IPS-20b (cell line): ENCODE results near the gene FAHD2A.
"Not testable (repeated sequence)": the region's sequence is repeated elsewhere in the genome, so short reads cannot be mapped to it uniquely, and the experiment has no call there.

ENCODE experiments used
- H3K27ac ChIP-seq: one replicate; pipeline ENCODE4 v1.5.1; 2013; ENCODE audit warnings: low read length
- H3K27me3 ChIP-seq: 2 replicates; pipeline ENCODE4 v1.6.1; 2013; ENCODE audit warnings: mild to moderate bottlenecking, low read length, inconsistent platforms; ENCODE audit not compliant: insufficient read depth
- H3K36me3 ChIP-seq: 2 replicates; pipeline ENCODE4 v1.6.1; 2013; ENCODE audit warnings: low read depth, mild to moderate bottlenecking, inconsistent platforms, low read length, moderate library complexity; ENCODE audit not compliant: insufficient read depth
- H3K4me1 ChIP-seq: 2 replicates; pipeline ENCODE4 v1.6.1; 2013; ENCODE audit warnings: mild to moderate bottlenecking, control low read depth, inconsistent platforms, low read length, moderate library complexity; ENCODE audit not compliant: insufficient read depth
- H3K4me3 ChIP-seq: 2 replicates; pipeline ENCODE4 v1.5.1; 2013; ENCODE audit warnings: mild to moderate bottlenecking, low read length, inconsistent platforms
- H3K9ac ChIP-seq: 2 replicates; pipeline ENCODE4 v1.6.1; 2013; ENCODE audit warnings: low read depth, mild to moderate bottlenecking, inconsistent platforms, low read length, moderate library complexity
- H3K9me3 ChIP-seq: 2 replicates; pipeline ENCODE4 v1.6.1; 2013; ENCODE audit warnings: mild to moderate bottlenecking, low read depth, low read length, inconsistent platforms; ENCODE audit not compliant: insufficient read depth

Gene FAHD2A

DNA sequence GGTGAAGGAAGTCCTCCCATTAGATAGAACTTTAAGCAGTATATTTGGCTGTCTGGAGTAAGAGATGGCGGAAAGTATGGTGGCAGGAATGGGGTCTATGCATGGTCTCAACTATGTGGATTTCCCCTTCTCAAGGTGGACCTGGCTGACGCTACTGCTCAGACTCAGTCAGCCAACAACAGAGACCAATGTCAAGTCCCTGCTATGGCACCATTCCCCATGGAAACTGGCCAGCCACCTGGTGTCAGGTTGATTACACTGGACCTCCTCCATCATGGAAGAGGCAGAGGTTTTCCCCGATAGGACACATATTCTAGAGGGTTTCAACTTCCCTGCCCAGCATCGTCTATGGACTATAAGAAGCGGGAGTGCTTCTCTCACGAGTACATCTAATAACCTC lies 8.6 kb upstream of the FAHD2A start:
- Histone ChIP-seq H3K9me3 (no peaks in the 10 kb centered on the region), H3K36me3 (no peaks in the 10 kb centered on the region), H3K4me1 (peaks cover 3% of the 10 kb centered on the region; the same call in 1 of the 2 replicates), H3K9ac (no peak overlapping the region), H3K27ac (no peak overlapping the region), H3K27me3 (peaks cover 13% of the 10 kb centered on the region), H3K4me3 (no peak overlapping the region)

DNA sequence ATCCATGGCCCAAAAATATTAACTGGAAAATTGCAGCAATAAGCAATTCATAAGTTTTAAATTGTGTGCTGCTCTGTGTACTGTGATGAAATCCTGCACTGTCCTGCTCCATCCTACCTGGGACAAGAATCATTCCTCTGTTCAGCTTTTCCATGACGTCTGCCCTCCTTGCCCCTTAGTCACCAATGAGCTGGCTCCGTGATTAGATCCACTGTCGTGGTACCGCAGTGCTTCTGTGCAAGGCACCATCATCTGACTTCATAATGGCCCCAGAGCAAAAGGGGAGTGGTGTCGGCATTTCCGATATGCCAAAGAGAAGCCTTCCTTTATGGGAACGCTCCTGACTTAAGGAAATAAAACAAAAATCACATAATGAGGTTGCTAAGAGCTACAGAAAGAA lies 3.4 kb upstream of the FAHD2A start:
- no peaks in the 10 kb centered on the region for H3K36me3 ChIP-seq

DNA sequence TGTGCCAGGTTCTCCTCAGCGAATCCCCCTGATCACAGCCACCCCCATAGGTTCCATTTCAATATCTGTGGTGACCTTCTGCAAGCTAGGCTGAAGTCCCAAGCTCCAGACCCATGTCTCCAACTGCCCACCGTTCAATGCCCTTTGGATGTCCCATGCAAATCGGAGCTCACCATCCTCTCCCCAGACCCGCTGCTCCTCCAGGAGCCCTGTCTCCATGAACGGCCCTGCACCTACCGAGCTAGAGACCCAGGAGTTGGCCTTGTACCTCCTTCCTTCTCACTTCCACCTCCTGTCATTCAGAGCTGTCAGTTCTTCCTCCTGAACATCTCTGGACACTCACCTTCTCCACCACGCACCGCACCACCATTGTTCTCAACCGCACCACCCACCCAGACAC lies 1.0 kb upstream of the FAHD2A start:
- H3K9ac ChIP-seq: no peak overlapping the region
- peak overlapping the region; percentile 79 for H3K4me3 ChIP-seq
- peaks cover 7% of the 10 kb centered on the region; the same call in 1 of the 2 replicates for H3K4me1 ChIP-seq
- H3K27me3 ChIP-seq: peaks cover 8% of the 10 kb centered on the region; the same call in 1 of the 2 replicates
- H3K27ac ChIP-seq: no peak overlapping the region
- H3K36me3 ChIP-seq: no peaks in the 10 kb centered on the region
- H3K9me3 ChIP-seq: no peaks in the 10 kb centered on the region

More for the DNA sequence above, 3.4 kb upstream of the FAHD2A start:
- Histone ChIP-seq H3K9me3 (no peaks in the 10 kb centered on the region), H3K9ac (no peak overlapping the region), H3K27me3 (peaks cover 8% of the 10 kb centered on the region), H3K27ac (no peak overlapping the region), H3K4me3 (no peak overlapping the region), H3K4me1 (peaks cover 7% of the 10 kb centered on the region; the same call in 1 of the 2 replicates)

DNA sequence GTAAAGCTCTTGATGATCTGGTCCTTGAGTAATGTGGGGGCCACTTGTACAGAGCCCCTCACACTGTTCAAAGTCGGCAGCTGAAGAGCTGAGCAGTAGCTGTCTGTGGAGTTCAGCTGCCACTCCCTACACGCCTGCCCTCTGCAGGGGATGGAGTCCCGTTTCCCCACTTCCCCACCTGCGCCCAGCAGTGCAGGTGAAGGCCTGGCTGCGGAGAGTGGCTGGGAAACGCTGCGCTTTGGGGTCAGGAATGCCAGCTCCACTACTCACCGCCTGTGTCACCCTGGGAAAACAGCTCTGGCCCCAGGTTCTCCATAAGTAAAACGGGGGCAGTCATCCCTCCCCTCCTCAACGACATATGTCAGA lies 521 bp upstream of the FAHD2A start:
- not testable (repeated sequence) for H3K4me1 ChIP-seq, H3K27me3 ChIP-seq, H3K9me3 ChIP-seq, H3K36me3 ChIP-seq, H3K27ac ChIP-seq
- Histone ChIP-seq H3K9ac (peak overlapping the region; percentile 89; the same call in 1 of the 2 replicates), H3K4me3 (peak overlapping the region; percentile 79)

DNA sequence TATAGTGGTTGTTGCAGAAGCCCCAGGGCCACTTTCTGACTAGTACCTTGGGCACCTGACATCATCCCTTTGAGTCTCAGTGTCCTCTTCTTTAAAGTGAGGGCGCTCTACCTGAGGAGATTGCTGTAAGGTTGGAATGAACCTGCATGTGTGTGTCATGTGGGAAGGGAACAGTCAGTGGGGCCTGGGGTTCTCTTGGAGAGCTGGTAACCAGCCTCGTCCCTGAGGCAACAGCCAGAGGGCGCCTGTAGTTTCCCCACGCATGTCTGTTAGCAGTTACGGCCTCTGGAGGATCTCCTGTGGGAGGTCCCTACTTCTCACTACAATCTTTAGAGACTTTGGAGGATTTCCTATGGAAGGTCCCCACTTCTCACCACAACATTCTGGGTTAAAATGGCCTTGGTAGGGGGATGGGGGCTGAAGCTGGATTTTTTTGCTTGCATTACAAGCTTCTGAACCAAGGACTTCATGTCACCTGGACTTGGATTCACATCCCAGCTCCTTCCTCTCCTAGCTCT lies 755 bp downstream of the FAHD2A start:
- not testable (repeated sequence) for H3K27ac ChIP-seq, H3K9me3 ChIP-seq, H3K4me1 ChIP-seq, H3K27me3 ChIP-seq
- peak overlapping the region; percentile 79 for H3K4me3 ChIP-seq
- H3K36me3 ChIP-seq: peaks cover 14% of the 10 kb centered on the region; the same call in 1 of the 2 replicates
- H3K9ac ChIP-seq: peak overlapping the region; percentile 89; the same call in 1 of the 2 replicates

DNA sequence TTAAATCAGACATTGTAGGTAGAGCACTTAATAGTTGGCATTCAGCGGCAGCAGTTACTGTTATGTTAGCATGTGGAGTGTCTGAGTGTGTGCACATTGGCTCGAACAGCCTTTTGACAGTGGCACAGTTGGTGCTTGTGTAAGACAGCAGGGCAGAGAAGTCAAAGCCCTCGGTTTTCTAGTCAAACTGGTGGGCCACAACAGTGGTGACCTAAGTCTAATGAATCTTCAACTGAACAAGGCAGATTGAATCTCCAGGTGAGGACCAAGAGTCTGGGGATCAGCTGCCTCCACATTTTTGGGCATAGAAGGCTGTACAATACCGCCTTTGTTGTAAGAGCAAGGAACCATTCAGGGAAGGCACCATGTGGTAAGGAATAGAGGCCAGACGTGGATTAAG lies 1.3 kb downstream of the FAHD2A start:
- not testable (repeated sequence) for H3K4me1 ChIP-seq, H3K9me3 ChIP-seq, H3K27ac ChIP-seq, H3K27me3 ChIP-seq
- peaks cover 18% of the 10 kb centered on the region; the same call in 1 of the 2 replicates for H3K36me3 ChIP-seq
- H3K9ac ChIP-seq: peak overlapping the region; percentile 89; the same call in 1 of the 2 replicates
- H3K4me3 ChIP-seq: peak overlapping the region; percentile 79; the same call in 1 of the 2 replicates

DNA sequence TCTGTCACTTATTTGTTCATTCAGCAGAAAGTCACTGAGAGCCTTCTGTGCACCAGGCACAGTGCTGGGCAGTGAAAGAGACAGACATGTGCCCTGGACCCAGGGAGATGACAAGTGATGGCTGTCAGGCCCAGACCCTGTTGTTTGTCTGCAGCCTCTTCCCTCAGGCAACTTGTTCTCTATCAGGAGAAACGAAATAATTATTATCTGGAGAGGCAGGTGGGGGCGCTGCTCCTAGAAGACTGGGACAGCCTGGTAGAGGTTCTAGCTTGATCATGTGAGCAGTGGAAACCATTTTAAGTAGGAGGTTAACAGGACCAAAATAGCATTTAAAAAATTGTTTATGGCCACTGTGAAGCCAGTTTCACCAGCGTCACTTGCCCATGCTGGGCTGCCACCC lies 2.2 kb downstream of the FAHD2A start:
- H3K36me3 ChIP-seq: peaks cover 23% of the 10 kb centered on the region; the same call in 1 of the 2 replicates
- not testable (repeated sequence) for H3K27me3 ChIP-seq, H3K4me1 ChIP-seq, H3K9me3 ChIP-seq, H3K9ac ChIP-seq, H3K4me3 ChIP-seq, H3K27ac ChIP-seq

DNA sequence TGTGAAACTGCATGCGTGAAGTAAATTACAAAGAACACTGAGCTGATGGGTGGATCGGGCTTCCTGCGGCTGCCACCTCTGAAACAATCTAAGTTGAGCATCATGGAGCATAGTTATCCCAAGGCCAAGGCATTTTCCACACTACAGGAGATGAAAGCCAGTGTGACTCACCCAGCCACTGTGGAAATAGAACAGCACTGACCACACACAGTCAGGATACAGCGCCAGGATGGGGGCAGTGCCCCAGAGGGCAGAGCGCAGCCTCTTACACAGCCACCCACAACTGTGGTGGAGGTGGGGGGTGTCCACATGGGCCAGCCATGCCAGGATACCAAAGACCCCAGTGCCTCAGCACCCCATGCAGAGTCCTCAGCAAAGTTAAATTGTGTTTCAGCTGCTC lies 8.7 kb downstream of the FAHD2A start:
- peaks cover 24% of the 10 kb centered on the region; the same call in 1 of the 2 replicates for H3K36me3 ChIP-seq
- not testable (repeated sequence) for H3K9me3 ChIP-seq, H3K27ac ChIP-seq, H3K9ac ChIP-seq, H3K4me3 ChIP-seq, H3K27me3 ChIP-seq, H3K4me1 ChIP-seq

DNA sequence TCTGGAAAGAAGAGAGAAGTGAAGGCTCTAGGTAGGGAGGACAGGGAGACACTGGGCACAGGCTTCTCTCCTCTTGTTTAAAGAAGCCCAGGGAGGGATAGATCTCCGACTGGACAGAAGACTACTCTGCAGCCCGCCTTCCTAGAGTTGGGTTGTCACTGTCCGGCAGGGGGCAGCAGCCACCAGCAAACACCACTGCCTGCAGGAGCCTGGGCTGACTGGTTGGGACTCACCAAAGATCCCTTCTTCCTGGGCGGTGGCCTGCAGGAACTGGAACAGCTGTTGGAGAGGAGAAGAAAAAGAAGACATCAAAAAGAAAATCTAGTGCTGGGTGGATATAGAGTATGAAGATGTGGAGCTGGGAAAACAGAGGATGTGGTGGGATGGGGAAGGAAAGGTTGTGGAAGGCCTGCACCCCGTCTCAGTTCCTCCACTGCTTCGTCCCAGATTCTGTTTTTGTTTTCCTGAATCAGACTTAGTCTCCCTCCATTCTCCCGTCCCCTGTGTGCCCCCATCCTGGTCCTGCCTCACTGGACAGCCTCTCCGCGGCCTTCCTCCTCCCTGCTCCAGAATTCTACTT lies 11.6 kb downstream of the FAHD2A start:
- not testable (repeated sequence) for H3K4me3 ChIP-seq, H3K27ac ChIP-seq, H3K4me1 ChIP-seq, H3K9me3 ChIP-seq, H3K36me3 ChIP-seq, H3K9ac ChIP-seq, H3K27me3 ChIP-seq

DNA sequence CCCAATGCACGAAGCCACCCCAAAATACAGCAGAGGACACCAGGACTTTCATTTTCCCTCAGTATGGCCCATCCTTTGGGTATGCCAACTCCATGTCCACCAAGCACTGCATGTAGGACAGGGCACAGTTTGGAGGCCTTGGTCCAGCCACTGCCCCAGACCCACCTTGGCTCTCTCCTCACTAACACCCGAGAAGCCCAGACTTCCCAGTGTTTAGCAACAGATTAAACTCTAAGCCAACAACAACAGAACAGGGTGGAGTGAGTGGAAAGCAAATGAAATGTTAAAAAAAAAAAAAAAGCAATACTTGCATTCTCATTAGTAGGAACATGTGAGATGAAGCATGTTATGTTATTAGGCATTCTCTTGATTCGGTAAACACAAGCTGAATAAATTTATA lies 12.6 kb downstream of the FAHD2A start:
- H3K4me3 ChIP-seq, H3K4me1 ChIP-seq, H3K27me3 ChIP-seq, H3K36me3 ChIP-seq, H3K9ac ChIP-seq, H3K9me3 ChIP-seq, H3K27ac ChIP-seq: not testable (repeated sequence)

DNA sequence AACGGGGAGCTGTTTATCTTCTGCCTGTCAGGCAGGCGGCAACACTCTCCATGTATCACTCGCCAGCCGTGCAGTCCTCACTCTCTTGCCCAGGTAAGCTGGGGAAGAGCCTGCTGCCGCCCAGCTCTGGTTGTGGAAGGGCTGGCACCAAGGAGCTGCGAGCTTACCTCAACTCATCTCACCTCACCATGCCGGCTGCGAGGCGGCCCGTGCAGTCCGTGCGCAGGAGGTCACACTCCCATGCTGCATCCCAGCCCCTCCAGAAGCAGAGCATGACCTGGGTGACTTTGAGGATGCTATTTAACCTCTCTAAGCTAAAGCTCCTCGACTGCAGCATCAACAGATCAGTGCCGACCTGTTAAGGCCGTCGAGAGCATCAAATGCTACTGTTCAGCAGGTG lies 13.1 kb downstream of the FAHD2A start:
- H3K27me3 ChIP-seq, H3K36me3 ChIP-seq, H3K27ac ChIP-seq, H3K9me3 ChIP-seq, H3K4me1 ChIP-seq, H3K4me3 ChIP-seq, H3K9ac ChIP-seq: not testable (repeated sequence)

DNA sequence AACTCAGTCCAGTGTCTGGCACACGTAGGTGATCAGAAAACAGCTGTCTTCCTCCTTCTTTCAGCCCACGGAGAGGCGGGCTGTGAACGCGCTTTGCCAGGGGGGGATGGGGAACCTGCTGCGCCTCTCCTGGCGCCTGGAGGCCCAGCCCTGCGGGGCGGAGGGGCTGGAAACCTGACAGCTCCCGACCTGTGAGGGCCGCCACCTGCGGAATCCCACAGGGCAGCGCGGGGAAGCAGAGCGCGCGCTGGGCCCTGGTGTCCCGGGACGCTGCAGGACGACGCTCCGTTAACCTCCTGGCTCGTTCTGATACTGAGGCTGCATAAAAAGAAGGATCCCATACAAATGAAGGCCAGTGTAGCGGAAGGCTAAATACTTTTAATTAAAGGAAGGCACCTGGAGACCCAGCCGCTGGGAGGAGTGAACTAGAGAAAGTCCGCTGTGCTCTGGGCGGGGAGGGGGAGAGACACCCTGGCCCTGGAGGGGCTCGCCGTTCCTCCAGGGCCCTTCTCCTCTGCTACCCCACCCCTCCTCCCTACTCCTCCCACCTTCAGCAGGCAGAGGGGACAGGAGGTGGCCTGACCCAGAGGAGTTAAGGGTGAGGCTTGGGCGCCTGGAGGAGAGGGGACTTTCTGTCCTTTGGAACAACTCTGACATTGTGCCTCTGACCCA lies 24.8 kb downstream of the FAHD2A start:
- not testable (repeated sequence) for H3K36me3 ChIP-seq, H3K4me3 ChIP-seq, H3K27ac ChIP-seq, H3K9me3 ChIP-seq, H3K27me3 ChIP-seq, H3K4me1 ChIP-seq, H3K9ac ChIP-seq
